Measurements from ENCODE around the gene INHBB.

- TF ChIP-seq POLR2A (IDR thresholded peaks at IDR 0.05) = no peak
- no peak for TF ChIP-seq EP300 (IDR thresholded peaks at IDR 0.05)
- TF ChIP-seq CTCF (IDR thresholded peaks at IDR 0.05) = no peak
- no peak for TF ChIP-seq POLR2AphosphoS5 (IDR thresholded peaks at IDR 0.05)
Observed at GRCh38 chr2:120338015-120338414, 7.9 kb upstream of the INHBB start.
